HL-60 (cell line): ENCODE measurements around the gene GPR84.
A peak's percentile ranks its signal among the peaks of the same experiment; 100 is the strongest.
"Not testable (repeated sequence)": the region's sequence is repeated elsewhere in the genome, so short reads cannot be mapped to it uniquely, and the experiment has no call there.

ENCODE experiments used
- DNase-seq, 2 experiments: peaks; one replicate each; pipeline ENCODE4 v3.0.0-alpha.2; 2010 to 2020; ENCODE audit warnings: low read depth in 1 of 2, low spot score in 1 of 2
- H3K27ac ChIP-seq: fragments of 250-450 bp; sonication (Bioruptor Pico); replicated peaks from 2 replicates; pipeline ENCODE4 v1.5.1; 2020; ENCODE audit warnings: mild to moderate bottlenecking, moderate library complexity
- H3K27me3 ChIP-seq: fragments of 250-450 bp; sonication (Bioruptor Pico); 2 replicates; pipeline ENCODE4 v1.5.1; 2021; ENCODE audit warnings: mild to moderate bottlenecking, moderate library complexity; ENCODE audit not compliant: insufficient read depth, poor library complexity, severe bottlenecking
- H3K4me3 ChIP-seq: replicated peaks from 2 replicates; pipeline ENCODE4 v1.5.1; 2011; ENCODE audit warnings: mild to moderate bottlenecking, control low read depth, low read length; ENCODE audit not compliant: insufficient read depth
- GABPA ChIP-seq: IDR thresholded peaks from 2 replicates; pipeline ENCODE4 v1.6.1; 2012; ENCODE audit warnings: low read depth
- POLR2AphosphoS5 ChIP-seq: IDR thresholded peaks from 2 replicates; pipeline ENCODE4 v1.6.1; 2012; ENCODE audit warnings: low read depth
- SPI1 ChIP-seq: IDR thresholded peaks from 2 replicates; pipeline ENCODE4 v1.6.1; 2012; ENCODE audit warnings: low read depth, mild to moderate bottlenecking, borderline replicate concordance
- TF ChIP-seq, protein P1 (sequence below): IDR thresholded peaks from one replicate; pipeline ENCODE4 v1.5.1; 2011; ENCODE audit warnings: low read length, control low read depth, inconsistent platforms; ENCODE audit not compliant: insufficient read depth
- TF ChIP-seq, protein P2 (sequence below): IDR thresholded peaks from 2 replicates; pipeline ENCODE4 v1.6.1; 2012; ENCODE audit warnings: low read depth; ENCODE audit not compliant: insufficient replicate concordance

Gene GPR84

DNA sequence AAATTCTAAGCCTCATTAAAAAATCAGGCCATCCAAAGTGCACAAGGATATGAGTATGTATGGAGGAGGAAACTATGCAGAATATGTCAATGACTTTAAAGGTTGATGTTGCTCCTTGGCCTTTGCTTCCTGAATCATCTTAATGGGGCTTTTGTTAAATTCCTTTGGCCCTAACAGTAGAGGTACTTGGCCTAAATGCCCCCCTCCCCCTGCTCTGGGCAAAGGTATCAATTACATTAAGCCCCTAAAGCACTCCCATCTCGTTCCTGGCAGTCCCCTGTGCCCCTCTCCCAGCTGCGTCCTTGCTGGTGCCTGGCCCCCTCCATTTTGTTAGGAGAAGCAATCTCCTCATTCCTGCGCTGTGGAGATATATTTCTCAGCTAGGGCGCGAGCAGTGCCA is 34.5 kb downstream of the GPR84 start:
- no peak overlapping the region for H3K27ac ChIP-seq
- TF ChIP-seq POLR2AphosphoS5 (no peak), SPI1 (no peak), GABPA (no peak)
- TF ChIP-seq, protein P1, sequence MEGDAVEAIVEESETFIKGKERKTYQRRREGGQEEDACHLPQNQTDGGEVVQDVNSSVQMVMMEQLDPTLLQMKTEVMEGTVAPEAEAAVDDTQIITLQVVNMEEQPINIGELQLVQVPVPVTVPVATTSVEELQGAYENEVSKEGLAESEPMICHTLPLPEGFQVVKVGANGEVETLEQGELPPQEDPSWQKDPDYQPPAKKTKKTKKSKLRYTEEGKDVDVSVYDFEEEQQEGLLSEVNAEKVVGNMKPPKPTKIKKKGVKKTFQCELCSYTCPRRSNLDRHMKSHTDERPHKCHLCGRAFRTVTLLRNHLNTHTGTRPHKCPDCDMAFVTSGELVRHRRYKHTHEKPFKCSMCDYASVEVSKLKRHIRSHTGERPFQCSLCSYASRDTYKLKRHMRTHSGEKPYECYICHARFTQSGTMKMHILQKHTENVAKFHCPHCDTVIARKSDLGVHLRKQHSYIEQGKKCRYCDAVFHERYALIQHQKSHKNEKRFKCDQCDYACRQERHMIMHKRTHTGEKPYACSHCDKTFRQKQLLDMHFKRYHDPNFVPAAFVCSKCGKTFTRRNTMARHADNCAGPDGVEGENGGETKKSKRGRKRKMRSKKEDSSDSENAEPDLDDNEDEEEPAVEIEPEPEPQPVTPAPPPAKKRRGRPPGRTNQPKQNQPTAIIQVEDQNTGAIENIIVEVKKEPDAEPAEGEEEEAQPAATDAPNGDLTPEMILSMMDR: no peak
- TF ChIP-seq, protein P2, sequence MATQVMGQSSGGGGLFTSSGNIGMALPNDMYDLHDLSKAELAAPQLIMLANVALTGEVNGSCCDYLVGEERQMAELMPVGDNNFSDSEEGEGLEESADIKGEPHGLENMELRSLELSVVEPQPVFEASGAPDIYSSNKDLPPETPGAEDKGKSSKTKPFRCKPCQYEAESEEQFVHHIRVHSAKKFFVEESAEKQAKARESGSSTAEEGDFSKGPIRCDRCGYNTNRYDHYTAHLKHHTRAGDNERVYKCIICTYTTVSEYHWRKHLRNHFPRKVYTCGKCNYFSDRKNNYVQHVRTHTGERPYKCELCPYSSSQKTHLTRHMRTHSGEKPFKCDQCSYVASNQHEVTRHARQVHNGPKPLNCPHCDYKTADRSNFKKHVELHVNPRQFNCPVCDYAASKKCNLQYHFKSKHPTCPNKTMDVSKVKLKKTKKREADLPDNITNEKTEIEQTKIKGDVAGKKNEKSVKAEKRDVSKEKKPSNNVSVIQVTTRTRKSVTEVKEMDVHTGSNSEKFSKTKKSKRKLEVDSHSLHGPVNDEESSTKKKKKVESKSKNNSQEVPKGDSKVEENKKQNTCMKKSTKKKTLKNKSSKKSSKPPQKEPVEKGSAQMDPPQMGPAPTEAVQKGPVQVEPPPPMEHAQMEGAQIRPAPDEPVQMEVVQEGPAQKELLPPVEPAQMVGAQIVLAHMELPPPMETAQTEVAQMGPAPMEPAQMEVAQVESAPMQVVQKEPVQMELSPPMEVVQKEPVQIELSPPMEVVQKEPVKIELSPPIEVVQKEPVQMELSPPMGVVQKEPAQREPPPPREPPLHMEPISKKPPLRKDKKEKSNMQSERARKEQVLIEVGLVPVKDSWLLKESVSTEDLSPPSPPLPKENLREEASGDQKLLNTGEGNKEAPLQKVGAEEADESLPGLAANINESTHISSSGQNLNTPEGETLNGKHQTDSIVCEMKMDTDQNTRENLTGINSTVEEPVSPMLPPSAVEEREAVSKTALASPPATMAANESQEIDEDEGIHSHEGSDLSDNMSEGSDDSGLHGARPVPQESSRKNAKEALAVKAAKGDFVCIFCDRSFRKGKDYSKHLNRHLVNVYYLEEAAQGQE: no peak
- no peak overlapping the region for H3K4me3 ChIP-seq
- no peaks in the 10 kb centered on the region for H3K27me3 ChIP-seq
- DNase-seq: no peak

DNA sequence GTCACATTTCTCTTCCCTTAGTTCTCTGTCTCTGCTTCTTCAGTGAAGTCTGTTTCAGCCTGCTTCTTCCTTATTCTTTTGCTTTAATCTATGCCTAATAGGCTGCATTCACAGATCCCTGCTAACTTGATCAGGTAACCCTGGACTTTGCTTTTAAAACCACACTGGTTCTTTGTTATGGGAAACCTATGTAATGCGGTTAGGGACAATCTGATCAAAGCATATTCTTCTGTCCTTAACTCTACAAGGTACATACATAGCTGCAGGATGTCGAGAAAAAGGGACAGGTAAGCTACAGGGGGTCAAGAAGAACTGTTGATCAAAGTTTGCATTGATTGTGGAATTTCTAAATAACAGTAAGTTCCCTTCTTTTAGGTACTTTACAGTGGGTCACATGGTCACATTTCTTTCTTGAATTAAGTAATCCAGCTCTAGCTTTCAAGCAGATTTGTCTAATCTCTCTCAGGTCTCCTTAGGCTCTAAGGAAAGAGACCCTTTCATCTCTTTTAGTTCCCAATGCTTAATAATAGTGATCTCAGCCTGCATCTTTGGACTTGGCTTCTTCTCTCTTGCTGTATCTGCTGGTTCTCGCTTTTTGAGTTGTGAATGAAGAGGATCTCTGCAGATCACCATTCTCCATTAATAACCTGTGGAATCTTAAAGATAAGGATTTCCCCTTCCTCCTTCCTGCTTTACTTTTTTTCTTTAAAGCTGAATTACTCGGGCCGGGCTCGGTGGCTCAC is 35.5 kb downstream of the GPR84 start:
- no peak overlapping the region for H3K4me3 ChIP-seq
- no peak overlapping the region for H3K27ac ChIP-seq
- TF ChIP-seq SPI1: no peak
- no peaks in the 10 kb centered on the region for H3K27me3 ChIP-seq
- DNase-seq: no peak

DNA sequence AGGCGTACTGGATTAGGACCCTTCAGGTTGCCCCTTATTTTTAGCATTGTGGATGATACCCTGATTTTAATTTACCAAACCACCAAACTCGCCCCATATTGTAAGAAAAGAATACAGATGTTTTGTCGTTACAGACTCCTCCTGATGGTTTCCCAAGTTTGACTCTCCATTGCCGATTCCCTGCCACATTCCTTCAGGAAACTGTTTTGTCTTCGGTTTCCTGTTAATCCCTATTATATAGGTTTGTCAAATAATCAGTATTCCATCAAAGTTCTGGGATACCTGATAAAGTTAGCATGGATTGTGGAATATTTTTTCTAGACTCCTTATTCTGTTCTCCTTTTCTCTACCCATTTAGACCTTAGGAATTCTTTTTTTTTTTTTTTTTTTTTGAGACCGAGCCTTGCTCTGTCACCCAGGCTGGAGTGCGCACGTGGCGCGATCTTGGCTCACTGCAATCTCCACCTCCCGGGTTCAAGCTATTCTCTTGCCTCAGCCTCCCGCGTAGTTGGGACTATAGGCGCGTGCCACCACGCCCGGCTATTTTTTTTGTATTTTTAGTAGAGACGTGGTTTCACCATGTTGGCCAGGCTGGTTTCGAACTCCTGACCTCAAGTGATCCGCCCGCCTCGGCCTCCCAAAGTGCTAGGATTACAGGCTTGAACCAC is 38.7 kb downstream of the GPR84 start:
- Histone ChIP-seq H3K4me3 (peak overlapping the region; percentile 67), H3K27ac (peak overlapping the region; percentile 83)
- not testable (repeated sequence) for H3K27me3 ChIP-seq
- peak in 1 of 2 experiments; percentile 60 for DNase-seq

DNA sequence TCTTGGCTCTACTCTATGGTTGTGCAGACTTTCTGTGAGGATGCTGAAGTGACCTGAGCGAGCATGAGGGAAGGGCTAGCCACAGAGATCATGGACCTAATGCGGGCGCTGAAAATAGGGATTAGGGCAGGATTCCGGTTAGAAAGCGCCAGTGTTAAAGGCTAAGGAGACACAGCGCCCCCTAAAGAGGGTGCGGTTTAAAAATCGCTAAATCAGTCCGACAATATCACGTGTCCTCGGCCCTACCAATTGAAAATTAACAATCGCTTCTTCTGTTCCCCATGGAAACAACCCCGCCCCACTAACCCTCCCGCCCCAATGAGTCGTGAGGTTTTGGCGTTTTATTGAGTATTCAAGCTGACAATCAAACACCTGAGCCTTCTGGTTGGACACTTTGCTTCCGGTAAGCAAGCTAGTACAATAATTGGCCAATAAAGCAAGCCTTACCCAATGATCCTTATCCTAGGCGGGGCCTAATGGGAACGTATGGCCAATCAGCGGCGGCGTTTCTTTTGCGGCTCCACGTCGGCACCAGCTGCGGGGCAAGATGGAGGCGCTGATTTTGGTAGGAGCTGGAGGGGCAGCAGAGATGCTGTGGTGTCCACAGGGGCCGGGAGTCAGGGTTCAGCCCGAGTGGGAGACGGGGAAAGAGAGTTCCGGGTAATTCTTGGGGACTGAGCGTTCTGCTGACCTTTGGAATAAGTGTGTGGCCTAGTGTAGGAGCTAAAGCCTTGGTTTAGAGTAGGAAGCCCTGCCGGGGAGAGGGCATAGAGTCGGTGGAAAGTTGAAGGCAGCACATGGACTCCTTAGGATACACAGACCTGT is 39.5 kb downstream of the GPR84 start, which contains the start of gene COPZ1:
Gene COPZ1, plus strand, starts transcription at position 515 of the 825 bp plus-strand sequence. Its CDS starts 33 bp downstream, at position 548.
- peak; percentile 99 to 100 for DNase-seq
- TF ChIP-seq, protein P2: peak; percentile 61
- no peak for TF ChIP-seq GABPA
- TF ChIP-seq, protein P1: peak; percentile 85
- TF ChIP-seq POLR2AphosphoS5: peak; percentile 79; the same call in 1 of the 2 replicates
- H3K4me3 ChIP-seq: peak within 1 kb of the TSS; percentile 67
- no peaks in the 10 kb centered on the region for H3K27me3 ChIP-seq
- peak within 1 kb of the TSS; percentile 83 for H3K27ac ChIP-seq
